H9 (cell line): ENCODE measurements around the gene CKM. TPM values are rescaled to one million over a fixed set of nuclear protein-coding genes. Genes with fewer than 3 reads are reported as not detected.

Experiments used
- DNase-seq: peaks from one replicate; pipeline ENCODE4 v3.0.0-alpha.2; 2017
- H2AFZ ChIP-seq: one replicate; pipeline ENCODE4 v1.6.1; 2013; ENCODE audit warnings: mild to moderate bottlenecking, low read length, control low read depth, moderate library complexity
- H2AK5ac ChIP-seq: 2 replicates; pipeline ENCODE4 v1.6.1; 2013; ENCODE audit warnings: low read length, control low read depth, mixed read lengths; ENCODE audit not compliant: insufficient read length
- H2BK120ac ChIP-seq: one replicate; pipeline ENCODE4 v1.6.1; 2013; ENCODE audit warnings: low read depth, mild to moderate bottlenecking, low read length, control low read depth, inconsistent platforms; ENCODE audit not compliant: poor library complexity, severe bottlenecking
- H2BK12ac ChIP-seq: 2 replicates; pipeline ENCODE4 v1.6.1; 2013; ENCODE audit warnings: low read length, control low read depth, mixed read lengths, low read depth; ENCODE audit not compliant: insufficient read length
- H2BK15ac ChIP-seq: 2 replicates; pipeline ENCODE4 v1.6.1; 2013; ENCODE audit warnings: low read depth, low read length, control low read depth
- H2BK20ac ChIP-seq: one replicate; pipeline ENCODE4 v1.6.1; 2013; ENCODE audit warnings: low read depth, mild to moderate bottlenecking, low read length, control low read depth, inconsistent platforms; ENCODE audit not compliant: poor library complexity, severe bottlenecking
- H2BK5ac ChIP-seq: 2 replicates; pipeline ENCODE4 v1.6.1; 2013; ENCODE audit warnings: low read length, control low read depth, mixed read lengths; ENCODE audit not compliant: insufficient read length
- H3K14ac ChIP-seq: 2 replicates; pipeline ENCODE4 v1.6.1; 2013; ENCODE audit warnings: low read length, control low read depth; ENCODE audit not compliant: insufficient read depth
- H3K18ac ChIP-seq: 2 replicates; pipeline ENCODE4 v1.6.1; 2013; ENCODE audit warnings: low read depth, mild to moderate bottlenecking, mixed read lengths, low read length, control low read depth; ENCODE audit not compliant: insufficient read length
- H3K23ac ChIP-seq: 2 replicates; pipeline ENCODE4 v1.6.1; 2013; ENCODE audit warnings: low read length, control low read depth, mixed read lengths, low read depth; ENCODE audit not compliant: insufficient read length
- H3K23me2 ChIP-seq: 2 replicates; pipeline ENCODE4 v1.6.1; 2013; ENCODE audit warnings: low read depth, mild to moderate bottlenecking, mixed read lengths, low read length, control low read depth; ENCODE audit not compliant: insufficient read length, poor library complexity, severe bottlenecking
- H3K27ac ChIP-seq: 2 replicates; pipeline ENCODE4 v1.5.1; 2013; ENCODE audit warnings: low read length, control low read depth, mixed read lengths, low read depth; ENCODE audit not compliant: insufficient read length
- H3K27me3 ChIP-seq: 2 replicates; pipeline ENCODE4 v1.6.1; 2013; ENCODE audit warnings: low read length, control low read depth, inconsistent platforms; ENCODE audit not compliant: insufficient read depth
- H3K4ac ChIP-seq: 2 replicates; pipeline ENCODE4 v1.6.1; 2013; ENCODE audit warnings: low read depth, mild to moderate bottlenecking, control low read depth, inconsistent platforms, low read length, moderate library complexity
- H3K4me1 ChIP-seq: 2 replicates; pipeline ENCODE4 v1.6.1; 2013; ENCODE audit warnings: low read length, control low read depth, inconsistent platforms; ENCODE audit not compliant: insufficient read depth
- H3K4me2 ChIP-seq: 2 replicates; pipeline ENCODE4 v1.6.1; 2013; ENCODE audit warnings: low read length, control low read depth, mixed read lengths; ENCODE audit not compliant: insufficient read length, insufficient read depth
- H3K56ac ChIP-seq: 2 replicates; pipeline ENCODE4 v1.6.1; 2013; ENCODE audit warnings: low read depth, mild to moderate bottlenecking, mixed read lengths, low read length, control low read depth; ENCODE audit not compliant: insufficient read length
- H3K79me1 ChIP-seq: 2 replicates; pipeline ENCODE4 v1.6.1; 2013; ENCODE audit warnings: low read depth, mild to moderate bottlenecking, moderate library complexity, low read length, control low read depth, inconsistent platforms; ENCODE audit not compliant: insufficient read depth, poor library complexity, severe bottlenecking
- H3K79me2 ChIP-seq: 2 replicates; pipeline ENCODE4 v1.6.1; 2013; ENCODE audit warnings: low read length, control low read depth, inconsistent platforms; ENCODE audit not compliant: insufficient read depth
- H3K9ac ChIP-seq: 2 replicates; pipeline ENCODE4 v1.6.1; 2013; ENCODE audit warnings: low read length, control low read depth, mixed read lengths; ENCODE audit not compliant: insufficient read length; ENCODE audit errors: extremely low read depth
- H3K9me3 ChIP-seq: one replicate; pipeline ENCODE4 v1.6.1; 2013; ENCODE audit warnings: low read depth, low read length, inconsistent platforms; ENCODE audit not compliant: control insufficient read depth
- H3T11ph ChIP-seq: one replicate; pipeline ENCODE4 v1.6.1; 2013; ENCODE audit warnings: mild to moderate bottlenecking, low read length, control low read depth, inconsistent platforms
- H4K20me1 ChIP-seq: one replicate; pipeline ENCODE4 v1.6.1; 2013; ENCODE audit not compliant: control insufficient read depth, insufficient read length, insufficient read depth
- H4K5ac ChIP-seq: 2 replicates; pipeline ENCODE4 v1.6.1; 2013; ENCODE audit warnings: low read depth, mild to moderate bottlenecking, mixed read lengths, low read length, control low read depth; ENCODE audit not compliant: insufficient read length
- H4K8ac ChIP-seq: replicated peaks from 2 replicates; pipeline ENCODE4 v1.6.1; 2013; ENCODE audit warnings: low read length, control low read depth, mixed read lengths, low read depth; ENCODE audit not compliant: insufficient read length
- H4K91ac ChIP-seq: 2 replicates; pipeline ENCODE4 v1.6.1; 2013; ENCODE audit warnings: low read depth, mild to moderate bottlenecking, moderate library complexity, mixed read lengths, low read length, control low read depth; ENCODE audit not compliant: insufficient read length
- H3K27ac Mint-ChIP-seq, 3 experiments: 2 replicates in 2 of 3; 3 replicates in 1 of 3; pipeline ENCODE4 v1.8.0; 2020 to 2021; ENCODE audit warnings: mixed read lengths in 3 of 3, mild to moderate bottlenecking in 1 of 3, moderate library complexity in 1 of 3
- H3K27me3 Mint-ChIP-seq: 2 replicates; pipeline ENCODE4 v1.8.0; 2021; ENCODE audit warnings: low read depth, mild to moderate bottlenecking, moderate library complexity, mixed read lengths
- H3K36me3 Mint-ChIP-seq, 3 experiments: 2 replicates in 2 of 3; 3 replicates in 1 of 3; pipeline ENCODE4 v1.8.0; 2020 to 2021; ENCODE audit warnings: low read depth in 3 of 3, mixed read lengths in 3 of 3; ENCODE audit not compliant: insufficient read depth in 1 of 3
- H3K4me1 Mint-ChIP-seq, 2 experiments: 2 replicates each; pipeline ENCODE4 v1.8.0; 2020; ENCODE audit warnings: mixed read lengths in 2 of 2
- H3K4me3 Mint-ChIP-seq, 2 experiments: 2 replicates in 1 of 2; 3 replicates in 1 of 2; pipeline ENCODE4 v1.8.0; 2020 to 2021; ENCODE audit warnings: mild to moderate bottlenecking in 2 of 2, mixed read lengths in 2 of 2, moderate library complexity in 1 of 2
- H3K9me3 Mint-ChIP-seq, 2 experiments: 2 replicates in 1 of 2; 3 replicates in 1 of 2; pipeline ENCODE4 v1.8.0; 2020; ENCODE audit warnings: mild to moderate bottlenecking in 2 of 2, mixed read lengths in 2 of 2, moderate library complexity in 1 of 2
- WGBS: extraction: QIAGEN DNeasy Blood & Tissue Kit; methylation state at CpG from one replicate; pipeline ENCODE4 v1.1.7; 2013; ENCODE audit warnings: missing lambda C conversion rate, low lambda C conversion rate, mixed read lengths; ENCODE audit not compliant: insufficient read length; ENCODE audit errors: extremely low coverage; 5-methylcytosine and 5-hydroxymethylcytosine counted together
- total RNA-seq: library from RNA; stranded (reverse); gene quantifications from 2 replicates; pipeline ENCODE4 v1.2.1, GENCODE V29; 2021
- TF ChIP-seq, protein P1 (sequence below): fragments of 200-600 bp; sonication (generic); conservative IDR thresholded peaks from 3 replicates; pipeline ENCODE4 v1.8.0; 2021; ENCODE audit warnings: antibody characterized with exemption, mild to moderate bottlenecking

The CKM gene
- total RNA-seq, 1 experiment from 2014 or later: not detected

DNA sequence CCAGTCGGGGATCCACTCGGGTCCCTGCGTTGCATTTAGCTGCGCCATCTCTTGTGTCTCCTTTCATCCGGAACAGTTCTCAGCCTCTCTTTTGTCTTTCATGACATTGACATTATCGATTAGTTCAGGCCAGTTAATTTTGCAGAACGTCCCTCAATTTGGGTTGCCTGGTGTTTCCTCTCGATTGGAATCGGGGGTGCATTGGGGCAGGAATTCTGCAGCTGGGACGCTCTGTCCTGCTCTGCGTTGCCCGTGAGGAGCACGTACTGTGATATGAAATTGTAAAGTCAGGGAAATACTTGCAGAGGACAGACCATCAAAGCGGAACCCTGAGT lies 49.2 kb downstream of the CKM start:
- WGBS: no CpG with 5 or more reads among the region's 14 CpGs
- no peaks in the 10 kb centered on the region for H3K79me1 ChIP-seq
- H3K14ac ChIP-seq: no peak overlapping the region

More for the DNA sequence above, 49.2 kb downstream of the CKM start:
- H3K36me3 Mint-ChIP-seq: peaks cover 12 to 54% (median 54%) of the 10 kb centered on the region in 3 experiments; a peak in 6 of 7 replicates
- H4K20me1 ChIP-seq: no peaks in the 10 kb centered on the region
- no peaks in the 10 kb centered on the region for H3K9me3 ChIP-seq
- H2BK15ac ChIP-seq: no peak overlapping the region
- H3K27me3 Mint-ChIP-seq: no peaks in the 10 kb centered on the region
- H3K23ac ChIP-seq: no peak overlapping the region
- no peak overlapping the region for H4K8ac ChIP-seq
- no peak overlapping the region for H3K4me3 Mint-ChIP-seq
- H2BK120ac ChIP-seq: no peak overlapping the region
- no peak overlapping the region for H4K5ac ChIP-seq
- H3T11ph ChIP-seq: no peak overlapping the region
- no peak overlapping the region for H2BK5ac ChIP-seq
- peaks cover 0 to 5% of the 10 kb centered on the region in 2 experiments; a peak in 2 of 4 replicates for H3K4me1 Mint-ChIP-seq
- H4K91ac ChIP-seq: no peak overlapping the region
- H2BK20ac ChIP-seq: no peak overlapping the region
- no peak overlapping the region for H2BK12ac ChIP-seq
- no peak overlapping the region for H3K27ac Mint-ChIP-seq
- no peak overlapping the region for H3K4me2 ChIP-seq
- H2AK5ac ChIP-seq: no peak overlapping the region
- H3K79me2 ChIP-seq: no peaks in the 10 kb centered on the region
- H3K27ac ChIP-seq: no peak overlapping the region
- DNase-seq: no peak
- no peaks in the 10 kb centered on the region for H3K23me2 ChIP-seq
- no peak overlapping the region for H3K4ac ChIP-seq
- no peak overlapping the region for H3K56ac ChIP-seq
- no peak overlapping the region for H2AFZ ChIP-seq
- H3K9ac ChIP-seq: no peak overlapping the region
- no peaks in the 10 kb centered on the region for H3K27me3 ChIP-seq
- TF ChIP-seq, protein P1, sequence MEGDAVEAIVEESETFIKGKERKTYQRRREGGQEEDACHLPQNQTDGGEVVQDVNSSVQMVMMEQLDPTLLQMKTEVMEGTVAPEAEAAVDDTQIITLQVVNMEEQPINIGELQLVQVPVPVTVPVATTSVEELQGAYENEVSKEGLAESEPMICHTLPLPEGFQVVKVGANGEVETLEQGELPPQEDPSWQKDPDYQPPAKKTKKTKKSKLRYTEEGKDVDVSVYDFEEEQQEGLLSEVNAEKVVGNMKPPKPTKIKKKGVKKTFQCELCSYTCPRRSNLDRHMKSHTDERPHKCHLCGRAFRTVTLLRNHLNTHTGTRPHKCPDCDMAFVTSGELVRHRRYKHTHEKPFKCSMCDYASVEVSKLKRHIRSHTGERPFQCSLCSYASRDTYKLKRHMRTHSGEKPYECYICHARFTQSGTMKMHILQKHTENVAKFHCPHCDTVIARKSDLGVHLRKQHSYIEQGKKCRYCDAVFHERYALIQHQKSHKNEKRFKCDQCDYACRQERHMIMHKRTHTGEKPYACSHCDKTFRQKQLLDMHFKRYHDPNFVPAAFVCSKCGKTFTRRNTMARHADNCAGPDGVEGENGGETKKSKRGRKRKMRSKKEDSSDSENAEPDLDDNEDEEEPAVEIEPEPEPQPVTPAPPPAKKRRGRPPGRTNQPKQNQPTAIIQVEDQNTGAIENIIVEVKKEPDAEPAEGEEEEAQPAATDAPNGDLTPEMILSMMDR: no peak
- H3K9me3 Mint-ChIP-seq: no peaks in the 10 kb centered on the region
- H3K4me1 ChIP-seq: no peaks in the 10 kb centered on the region
- no peak overlapping the region for H3K18ac ChIP-seq
